Neural progenitor cell (in vitro differentiated cells): Measurements from ENCODE around the gene LIG4. TPM values are rescaled to one million over a fixed set of nuclear protein-coding genes. Genes with fewer than 3 reads are reported as not detected.

Source experiments
- DNase-seq: peaks from one replicate; pipeline ENCODE4 v3.0.0-alpha.2; 2016; ENCODE audit warnings: low spot score
- H2AFZ ChIP-seq: fragments of 200-600 bp; sonication (generic); replicated peaks from 2 replicates; pipeline ENCODE4 v1.6.1; 2016; ENCODE audit warnings: antibody characterized with exemption
- H3F3A ChIP-seq: fragments of 200-600 bp; sonication (generic); 2 replicates; pipeline ENCODE4 v1.6.1; 2016; ENCODE audit warnings: antibody characterized with exemption, low read depth
- H3K27ac ChIP-seq: fragments of 200-600 bp; sonication (generic); 2 replicates; pipeline ENCODE4 v1.5.1; 2016; ENCODE audit warnings: mild to moderate bottlenecking
- H3K27me3 ChIP-seq: fragments of 200-600 bp; sonication (generic); 2 replicates; pipeline ENCODE4 v1.6.1; 2016; ENCODE audit warnings: mild to moderate bottlenecking, moderate library complexity
- H3K36me3 ChIP-seq: fragments of 200-600 bp; sonication (generic); 2 replicates; pipeline ENCODE4 v1.5.1; 2016
- H3K4me1 ChIP-seq: fragments of 200-600 bp; sonication (generic); 2 replicates; pipeline ENCODE4 v1.6.1; 2016; ENCODE audit warnings: mixed run types
- H3K4me2 ChIP-seq: fragments of 200-600 bp; sonication (generic); 2 replicates; pipeline ENCODE4 v1.6.1; 2016
- H3K4me3 ChIP-seq: fragments of 200-600 bp; sonication (generic); 2 replicates; pipeline ENCODE4 v1.5.1; 2016
- H3K79me2 ChIP-seq: fragments of 200-600 bp; sonication (generic); 2 replicates; pipeline ENCODE4 v1.6.1; 2016; ENCODE audit warnings: low read depth
- H3K9ac ChIP-seq: fragments of 200-600 bp; sonication (generic); 2 replicates; pipeline ENCODE4 v1.6.1; 2016
- H3K9me3 ChIP-seq: fragments of 200-600 bp; sonication (generic); 2 replicates; pipeline ENCODE4 v1.5.1; 2016; ENCODE audit warnings: low read depth
- H4K20me1 ChIP-seq: fragments of 200-600 bp; sonication (generic); 2 replicates; pipeline ENCODE4 v1.6.1; 2016; ENCODE audit warnings: low read depth
- H3K27ac Mint-ChIP-seq: 3 replicates; pipeline ENCODE4 v1.8.0; 2021; ENCODE audit warnings: mixed read lengths
- H3K27me3 Mint-ChIP-seq: 2 replicates; pipeline ENCODE4 v1.8.0; 2022; ENCODE audit warnings: low read depth, mild to moderate bottlenecking, inconsistent platforms, moderate library complexity, mixed read lengths; ENCODE audit not compliant: insufficient read depth
- H3K36me3 Mint-ChIP-seq: 3 replicates; pipeline ENCODE4 v1.8.0; 2021; ENCODE audit warnings: mixed read lengths
- H3K4me1 Mint-ChIP-seq: 3 replicates; pipeline ENCODE4 v1.8.0; 2021; ENCODE audit warnings: mixed read lengths
- H3K4me3 Mint-ChIP-seq: 3 replicates; pipeline ENCODE4 v1.8.0; 2021; ENCODE audit warnings: mild to moderate bottlenecking, moderate library complexity, mixed read lengths
- H3K9me3 Mint-ChIP-seq: 3 replicates; pipeline ENCODE4 v1.8.0; 2020; ENCODE audit warnings: mixed read lengths
- CTCF ChIP-seq: fragments of 200-600 bp; sonication (generic); IDR thresholded peaks from 2 replicates; pipeline ENCODE4 v1.5.1; 2017; ENCODE audit warnings: antibody characterized with exemption, mild to moderate bottlenecking
- EZH2 ChIP-seq: fragments of 200-600 bp; sonication (generic); IDR thresholded peaks from 2 replicates; pipeline ENCODE4 v1.6.1; 2017; ENCODE audit warnings: antibody characterized with exemption, mild to moderate bottlenecking, moderate library complexity
- EZH2phosphoT487 ChIP-seq: fragments of 200-600 bp; sonication (generic); IDR thresholded peaks from 2 replicates; pipeline ENCODE4 v1.6.1; 2017; ENCODE audit warnings: antibody characterized with exemption
- total RNA-seq: library from RNA; depleted of rRNA; stranded (reverse); fragments of >200 nt; gene quantifications from 2 replicates; pipeline ENCODE4 v1.2.3, GENCODE V29; 2015; ENCODE audit warnings: low replicate concordance

Gene LIG4
- total RNA-seq, 1 donor from 2014 or later: 16.3 TPM

- Mint-ChIP-seq H3K36me3 (no peaks in the 10 kb centered on the region), H3K4me1 (no peaks in the 10 kb centered on the region), H3K27ac (no peak overlapping the region), H3K4me3 (no peak overlapping the region), H3K27me3 (peaks cover 2% of the 10 kb centered on the region), H3K9me3 (no peaks in the 10 kb centered on the region)
- Histone ChIP-seq H3K4me3 (no peak overlapping the region), H4K20me1 (no peaks in the 10 kb centered on the region), H2AFZ (no peak overlapping the region), H3K4me2 (no peak overlapping the region), H3K4me1 (no peaks in the 10 kb centered on the region), H3K79me2 (no peaks in the 10 kb centered on the region), H3K27me3 (no peaks in the 10 kb centered on the region), H3K9ac (no peak overlapping the region), H3K27ac (no peak overlapping the region), H3F3A (no peaks in the 10 kb centered on the region), H3K36me3 (no peaks in the 10 kb centered on the region), H3K9me3 (no peaks in the 10 kb centered on the region)
- TF ChIP-seq EZH2phosphoT487: no peak
- TF ChIP-seq CTCF: no peak
- TF ChIP-seq EZH2: no peak
- DNase-seq: no peak
Observed at GRCh38 chr13:108182652-108183051, 32.7 kb downstream of the LIG4 start.

GRCh38 chr13:108178078-108178477, 37.3 kb downstream of the LIG4 start:
- Histone ChIP-seq H3F3A (no peaks in the 10 kb centered on the region), H3K9me3 (no peaks in the 10 kb centered on the region), H3K27ac (no peak overlapping the region), H2AFZ (no peak overlapping the region), H3K9ac (no peak overlapping the region), H3K4me2 (no peak overlapping the region), H3K4me1 (no peaks in the 10 kb centered on the region), H4K20me1 (no peaks in the 10 kb centered on the region), H3K79me2 (no peaks in the 10 kb centered on the region), H3K4me3 (no peak overlapping the region), H3K27me3 (no peaks in the 10 kb centered on the region), H3K36me3 (no peaks in the 10 kb centered on the region)
- no peak overlapping the region for H3K4me3 Mint-ChIP-seq
- H3K36me3 Mint-ChIP-seq: no peaks in the 10 kb centered on the region
- peaks cover 14% of the 10 kb centered on the region for H3K9me3 Mint-ChIP-seq
- H3K27ac Mint-ChIP-seq: no peak overlapping the region
- no peaks in the 10 kb centered on the region for H3K4me1 Mint-ChIP-seq
- H3K27me3 Mint-ChIP-seq: peaks cover 4% of the 10 kb centered on the region
- TF ChIP-seq CTCF (no peak), EZH2phosphoT487 (no peak), EZH2 (no peak)
- no peak for DNase-seq

- DNase-seq: peak; percentile 33
- no peaks in the 10 kb centered on the region for H3K4me1 Mint-ChIP-seq
- Histone ChIP-seq H3F3A (no peaks in the 10 kb centered on the region), H3K9ac (no peak overlapping the region), H3K4me1 (no peaks in the 10 kb centered on the region), H4K20me1 (no peaks in the 10 kb centered on the region), H3K79me2 (no peaks in the 10 kb centered on the region), H3K36me3 (no peaks in the 10 kb centered on the region), H3K4me3 (no peak overlapping the region), H3K27me3 (no peaks in the 10 kb centered on the region), H2AFZ (no peak overlapping the region), H3K4me2 (no peak overlapping the region), H3K9me3 (no peaks in the 10 kb centered on the region), H3K27ac (no peak overlapping the region)
- H3K36me3 Mint-ChIP-seq: no peaks in the 10 kb centered on the region
- H3K27me3 Mint-ChIP-seq: peaks cover 4% of the 10 kb centered on the region
- no peak overlapping the region for H3K4me3 Mint-ChIP-seq
- no peak overlapping the region for H3K27ac Mint-ChIP-seq
- H3K9me3 Mint-ChIP-seq: peaks cover 26% of the 10 kb centered on the region
- TF ChIP-seq EZH2 (no peak), EZH2phosphoT487 (no peak), CTCF (peak; percentile 52)
Observed at GRCh38 chr13:108176685-108177274, 38.6 kb downstream of the LIG4 start.
